ENCODE data around the gene VWF.

Gene VWF

GRCh38 chr12:5921966-5922899 is 202.2 kb downstream of the VWF start:
- DNase-seq (ENCODE audit: low read depth): no peak
- H3K4me3 ChIP-seq (ENCODE audit: low read depth, low read length): no peak overlapping the region
- no peak for TF ChIP-seq MYC (IDR thresholded peaks at IDR 0.05; ENCODE audit: low read depth, low read length)
- no peak for TF ChIP-seq POLR2A (IDR thresholded peaks at IDR 0.05; ENCODE audit: extremely low read depth, insufficient read length)
- TF ChIP-seq CTCF (IDR thresholded peaks at IDR 0.05; ENCODE audit: low read depth, low read length): no peak
- TF ChIP-seq MAX (IDR thresholded peaks at IDR 0.05; ENCODE audit: low read depth, low read length): no peak

GRCh38 chr12:5921027-5921909 is 203.2 kb downstream of the VWF start:
- TF ChIP-seq MYC (IDR thresholded peaks at IDR 0.05; ENCODE audit: low read depth, low read length) (no peak), CTCF (IDR thresholded peaks at IDR 0.05; ENCODE audit: low read depth, low read length) (no peak), MAX (IDR thresholded peaks at IDR 0.05; ENCODE audit: low read depth, low read length) (no peak), POLR2A (IDR thresholded peaks at IDR 0.05; ENCODE audit: extremely low read depth, insufficient read length) (no peak)
- H3K4me3 ChIP-seq (ENCODE audit: low read depth, low read length): no peak overlapping the region
- no peak for DNase-seq (ENCODE audit: low read depth)

GRCh38 chr12:5916785-5917290 is 207.6 kb downstream of the VWF start:
- no peak overlapping the region for H3K4me3 ChIP-seq (ENCODE audit: low read depth, low read length)
- TF ChIP-seq POLR2A (IDR thresholded peaks at IDR 0.05; ENCODE audit: extremely low read depth, insufficient read length): no peak
- TF ChIP-seq MYC (IDR thresholded peaks at IDR 0.05; ENCODE audit: low read depth, low read length): no peak
- TF ChIP-seq CTCF (IDR thresholded peaks at IDR 0.05; ENCODE audit: low read depth, low read length): no peak
- no peak for TF ChIP-seq MAX (IDR thresholded peaks at IDR 0.05; ENCODE audit: low read depth, low read length)
- no peak for DNase-seq (ENCODE audit: low read depth)

- TF ChIP-seq POLR2A (IDR thresholded peaks at IDR 0.05; ENCODE audit: extremely low read depth, insufficient read length) (no peak), MAX (IDR thresholded peaks at IDR 0.05; ENCODE audit: low read depth, low read length) (no peak), MYC (IDR thresholded peaks at IDR 0.05; ENCODE audit: low read depth, low read length) (no peak), CTCF (IDR thresholded peaks at IDR 0.05; ENCODE audit: low read depth, low read length) (no peak)
- H3K4me3 ChIP-seq (ENCODE audit: low read depth, low read length): no peak overlapping the region
- DNase-seq (ENCODE audit: low read depth): no peak
Measured at GRCh38 chr12:5915511-5915910, 209.0 kb downstream of the VWF start.

GRCh38 chr12:5914387-5915149 is 209.9 kb downstream of the VWF start:
- TF ChIP-seq MYC (IDR thresholded peaks at IDR 0.05; ENCODE audit: low read depth, low read length): no peak
- no peak for TF ChIP-seq MAX (IDR thresholded peaks at IDR 0.05; ENCODE audit: low read depth, low read length)
- no peak overlapping the region for H3K4me3 ChIP-seq (ENCODE audit: low read depth, low read length)
- no peak for DNase-seq (ENCODE audit: low read depth)

Measured in NB4 (cell line).